ENCODE results near the gene ZNF423.

ZNF423 gene

GRCh38 chr16:49458656-49459445 lies 397.1 kb downstream of the ZNF423 start:
- no peak for DNase-seq (ENCODE audit: low spot score)

DNA sequence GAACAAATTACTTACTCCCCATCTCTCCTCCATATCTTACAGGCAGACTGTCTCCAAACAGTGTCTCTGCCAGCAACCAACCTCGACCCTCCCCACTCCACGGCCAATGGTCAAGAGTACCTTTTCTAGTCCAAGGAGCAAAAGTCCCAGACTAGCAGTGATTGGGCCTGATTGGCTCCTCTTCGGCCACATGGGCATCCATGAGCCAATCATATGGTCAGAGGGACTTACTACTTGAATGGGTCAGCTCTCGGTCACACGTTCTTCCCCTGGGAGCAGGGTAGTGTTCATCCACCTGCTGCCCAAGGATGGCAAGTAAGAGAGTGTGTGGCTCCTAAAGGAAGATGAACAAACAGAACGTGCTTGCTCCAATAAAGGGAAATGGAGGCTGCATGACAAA lies 397.7 kb downstream of the ZNF423 start:
- no peak for DNase-seq (ENCODE audit: low spot score)

GRCh38 chr16:49457196-49457595 lies 398.7 kb downstream of the ZNF423 start:
- no peak for DNase-seq (ENCODE audit: low spot score)

- no peak for DNase-seq (ENCODE audit: low spot score)
These were observed 399.1 kb downstream of the ZNF423 start for GRCh38 chr16:49456763-49457162.

GRCh38 chr16:49455991-49456745 lies 399.7 kb downstream of the ZNF423 start:
- DNase-seq (ENCODE audit: low spot score): no peak

DNA sequence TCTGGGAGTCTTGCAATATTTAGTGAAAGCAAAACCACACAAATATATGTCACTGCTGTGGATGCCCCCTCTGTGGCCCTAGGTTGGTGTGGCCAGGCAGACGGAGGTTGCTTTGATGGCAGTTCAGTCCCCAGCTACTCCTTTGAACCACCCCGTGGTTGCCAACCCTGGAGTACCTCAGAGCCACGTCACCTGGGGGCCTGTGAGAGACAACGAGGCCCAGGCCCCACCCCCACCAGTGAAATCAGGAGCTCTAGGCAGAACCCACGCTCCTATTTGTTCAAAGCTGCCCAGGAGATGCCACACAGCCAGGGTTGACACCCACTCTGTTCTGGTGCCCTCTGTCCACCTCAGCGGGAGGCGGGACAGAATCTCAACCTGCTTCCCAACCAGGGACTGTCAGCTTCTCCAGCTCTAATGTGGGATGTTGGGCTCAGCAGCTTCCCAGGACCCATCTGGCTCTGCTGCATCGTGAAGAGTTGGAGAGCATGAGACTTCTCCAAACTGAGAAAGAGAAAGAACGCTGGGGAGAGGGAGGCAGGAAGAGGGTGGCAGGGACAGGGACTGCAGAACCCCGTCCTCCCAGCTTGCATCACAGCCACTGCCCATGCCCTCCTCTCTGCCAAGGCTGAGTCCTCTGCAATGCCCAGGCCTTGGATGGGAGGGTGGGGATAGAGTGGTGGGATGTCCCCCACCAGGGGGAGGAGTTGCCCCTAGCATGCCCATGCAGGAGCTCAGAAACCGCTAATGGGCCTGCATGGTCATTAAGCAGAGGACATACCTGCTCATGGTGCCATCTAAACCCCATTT lies 400.5 kb downstream of the ZNF423 start:
- no peak for DNase-seq (ENCODE audit: low spot score)

GRCh38 chr16:49454426-49455180 lies 401.3 kb downstream of the ZNF423 start:
- no peak for DNase-seq (ENCODE audit: low spot score)

DNA sequence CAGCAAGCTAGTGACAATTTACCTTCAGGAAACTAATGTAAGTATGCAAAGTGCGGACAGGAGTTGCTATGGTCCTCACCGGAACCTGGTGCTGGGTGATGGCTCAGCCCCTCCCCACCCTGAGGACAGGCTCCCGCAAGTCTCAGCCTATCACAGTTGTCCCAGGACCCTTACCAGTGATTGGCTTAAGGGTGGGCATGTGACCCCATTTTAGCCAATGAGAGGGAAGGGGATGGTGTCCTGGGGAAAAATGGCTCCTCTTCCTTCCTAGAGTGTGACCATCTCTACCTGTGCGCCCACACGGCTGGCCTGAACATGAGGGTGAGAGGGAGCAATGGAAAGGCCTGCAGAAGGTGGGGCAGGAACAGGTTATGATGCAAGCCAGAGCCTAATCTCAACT lies 401.9 kb downstream of the ZNF423 start:
- no peak for DNase-seq (ENCODE audit: low spot score)

DNA sequence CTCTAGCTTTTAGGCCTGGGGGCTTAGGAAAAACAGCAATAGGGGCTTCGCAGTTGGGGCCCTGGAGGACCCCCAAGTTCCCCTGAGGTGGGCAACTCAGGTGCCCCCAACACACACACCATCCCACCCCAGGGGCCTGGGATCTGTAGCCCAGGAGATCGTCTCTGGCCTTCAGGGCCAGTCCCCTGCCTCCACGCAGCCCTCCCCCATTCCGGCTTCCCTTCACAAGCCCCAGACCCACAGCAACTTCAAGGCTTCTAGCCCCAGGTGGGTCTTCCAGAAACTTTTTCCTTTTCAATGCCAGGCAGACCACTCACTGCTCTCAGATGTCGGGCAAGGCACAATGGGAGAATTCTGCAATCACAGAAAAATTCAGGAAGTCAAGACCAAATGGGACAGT lies 402.9 kb downstream of the ZNF423 start:
- no peak for DNase-seq (ENCODE audit: low spot score)

DNA sequence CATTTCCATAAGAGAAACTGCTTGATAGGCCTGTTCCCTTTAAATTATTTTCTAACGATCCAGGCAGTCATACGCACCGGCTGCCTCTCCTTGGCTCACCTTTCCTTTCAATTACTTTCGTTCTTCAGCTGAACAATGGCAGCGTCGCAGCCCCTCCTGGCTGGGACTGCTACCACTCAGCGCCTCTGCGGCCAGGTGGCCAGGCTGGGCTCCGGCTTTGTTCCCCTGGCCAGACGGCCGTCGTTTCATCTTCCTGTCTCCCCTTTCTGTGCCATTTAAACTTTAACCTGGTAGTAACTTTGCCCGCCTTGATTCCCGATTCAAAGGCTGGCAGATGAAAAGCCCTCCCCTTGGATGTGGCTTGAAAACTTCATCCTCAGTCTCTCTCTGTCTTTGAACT lies 403.3 kb downstream of the ZNF423 start:
- DNase-seq (ENCODE audit: low spot score): no peak

- no peak for DNase-seq (ENCODE audit: low spot score)
These were observed 403.8 kb downstream of the ZNF423 start for GRCh38 chr16:49452108-49452507.

DNA sequence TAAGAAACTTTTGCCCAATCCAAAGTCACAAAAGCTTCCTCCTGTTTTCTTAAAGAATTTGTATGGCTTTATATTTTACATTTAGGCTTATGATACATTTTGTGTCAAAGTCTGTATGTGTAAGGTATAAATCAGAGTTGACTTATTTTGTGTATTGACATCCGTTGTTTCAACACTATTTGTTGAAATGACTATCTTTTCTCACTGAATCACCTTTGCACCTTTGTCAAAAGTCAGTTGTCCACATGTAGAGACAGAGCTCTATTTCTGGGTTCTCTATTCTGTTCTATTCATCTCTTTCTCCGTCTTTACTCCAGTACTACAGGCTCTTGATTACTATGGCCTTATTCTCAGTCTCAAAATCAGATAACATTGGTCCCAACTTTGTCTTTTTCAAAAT lies 409.1 kb downstream of the ZNF423 start:
- no peak for DNase-seq (ENCODE audit: low spot score)

DNA sequence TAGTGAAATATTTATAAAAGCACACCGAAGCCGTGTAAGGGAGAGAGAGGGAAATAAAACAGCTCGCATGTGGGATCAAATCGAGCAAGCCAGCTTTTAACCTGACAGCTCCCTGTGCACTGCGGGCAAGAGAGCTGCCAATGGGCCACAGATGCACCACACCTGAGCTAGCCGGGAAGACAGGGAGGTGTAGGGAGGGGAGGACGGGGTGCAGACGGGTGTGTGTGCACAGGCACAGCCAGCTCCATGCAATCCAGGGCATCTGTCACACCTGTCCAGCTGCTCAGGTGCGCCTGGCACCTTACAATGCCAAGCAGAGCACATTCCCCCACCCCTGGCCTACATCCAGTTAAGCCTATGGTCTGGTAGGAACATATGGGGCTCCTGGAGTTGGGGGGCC lies 412.3 kb downstream of the ZNF423 start:
- no peak for DNase-seq (ENCODE audit: low spot score)

- DNase-seq (ENCODE audit: low spot score): no peak
These were observed 413.1 kb downstream of the ZNF423 start for GRCh38 chr16:49442805-49443204.

GRCh38 chr16:49441366-49441780 lies 414.5 kb downstream of the ZNF423 start:
- no peak for DNase-seq (ENCODE audit: low spot score)

DNA sequence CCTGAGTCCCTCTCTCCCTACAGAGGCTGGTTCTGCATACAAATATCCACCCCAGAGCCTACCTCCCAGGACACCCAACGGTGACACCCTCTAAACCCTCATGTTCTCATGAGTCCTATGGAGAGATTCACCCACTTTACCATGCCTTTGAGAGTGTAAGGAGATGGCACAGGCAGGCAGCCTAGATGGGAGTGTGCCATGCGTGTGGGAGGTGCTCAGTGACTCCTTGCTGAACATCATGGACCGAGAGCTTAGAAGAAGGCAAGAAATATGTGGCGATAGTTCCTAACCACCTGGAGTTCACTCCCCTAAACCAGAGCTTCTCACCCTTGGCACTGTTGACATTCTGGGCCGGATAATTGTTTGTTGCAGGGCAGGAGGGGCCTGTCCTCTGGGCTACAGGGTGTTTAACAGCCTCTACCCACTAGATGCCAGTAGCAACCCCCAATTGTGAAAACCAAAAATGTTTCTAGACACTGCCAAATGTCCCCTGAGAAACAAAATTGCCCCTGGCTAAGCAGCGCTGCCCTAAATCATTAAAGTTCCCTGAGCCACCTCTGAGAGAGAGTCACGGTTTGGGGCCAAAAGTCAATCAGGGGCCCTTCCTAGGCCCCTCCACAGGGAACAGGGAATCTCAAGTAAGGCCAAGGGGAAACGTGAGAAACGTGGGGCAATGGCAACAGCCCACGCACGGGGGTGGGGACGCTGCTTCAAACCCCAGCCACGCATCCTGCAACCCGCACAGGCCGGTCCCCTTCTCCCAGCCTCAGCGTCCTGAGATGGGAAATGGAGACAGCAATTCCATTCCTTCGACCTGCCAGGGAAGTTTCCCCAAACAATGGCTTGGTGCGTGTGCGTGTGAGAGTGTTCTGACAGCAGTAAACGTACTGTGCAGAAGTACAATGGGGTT lies 415.5 kb downstream of the ZNF423 start:
- DNase-seq (ENCODE audit: low spot score): no peak

DNA sequence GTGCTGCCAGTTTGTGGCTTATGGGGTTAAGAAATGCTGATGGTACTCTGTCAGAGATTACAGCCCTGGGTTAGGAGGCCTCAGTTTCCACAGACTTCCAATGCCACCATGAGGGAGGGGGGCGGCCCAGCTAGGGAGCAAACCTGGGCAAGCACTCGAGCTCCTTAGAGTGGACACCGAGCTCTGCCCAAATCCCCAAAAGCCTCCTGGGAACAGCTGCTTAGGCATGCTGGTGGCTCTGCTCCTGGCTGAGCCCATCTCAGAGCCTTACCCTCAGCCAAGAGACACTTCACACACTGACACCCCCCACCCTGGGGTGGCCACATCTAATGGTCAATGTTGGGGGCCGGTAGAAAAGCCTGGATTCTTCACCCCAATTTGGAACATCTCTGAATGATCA lies 416.2 kb downstream of the ZNF423 start:
- no peak for DNase-seq (ENCODE audit: low spot score)

- DNase-seq (ENCODE audit: low spot score): no peak
These were observed 416.9 kb downstream of the ZNF423 start for GRCh38 chr16:49439050-49439449.
